HCT116 (cell line): ENCODE measurements around the gene ATF6B. TPM values are rescaled to one million over a fixed set of nuclear protein-coding genes. Genes with fewer than 3 reads are reported as not detected.
"Not testable (repeated sequence)": the region's sequence is repeated elsewhere in the genome, so short reads cannot be mapped to it uniquely, and the experiment has no call there.

ENCODE experiments used
- ATAC-seq: fragments of 200-7000 bp; cut with Tn5 transposase; 2 replicates; pipeline ENCODE4 v1.9.1; 2020; ENCODE audit warnings: mild to moderate bottlenecking, moderate library complexity
- BruUV-seq: library from RNA; stranded (reverse); fragments of 400-500 nt; replicated peaks from 2 replicates; lab custom pipeline; 2021; lab: Mats Ljungman, UMichigan
- CTCF ChIA-PET: fragments of 300-600 bp; sonication (Branson Sonifier 250); formaldehyde crosslinking; loops from one replicate; lab custom pipeline; 2021; ENCODE audit warnings: antibody characterized with exemption; lab: Charles Lee
- POLR2A ChIA-PET: fragments of 300-600, 350-600 bp; sonication (Branson Sonifier 250); formaldehyde crosslinking; loops from one replicate; lab custom pipeline; 2021; ENCODE audit warnings: antibody characterized with exemption; lab: Charles Lee
- RAD21 ChIA-PET, 2 experiments: fragments of 300-600 bp; sonication (Branson Sonifier 250); formaldehyde crosslinking; loops; one replicate each; lab custom pipeline; 2023; ENCODE audit warnings: low total read pairs in 2 of 2; ENCODE audit not compliant: uncharacterized antibody in 2 of 2, unreplicated experiment in 2 of 2, low non-redundant PET in 1 of 2; lab: Charles Lee
- DNase-seq: peaks from one replicate; pipeline ENCODE4 v3.0.0-alpha.2; 2010; ENCODE audit warnings: low read depth, low spot score
- H2AFZ ChIP-seq: fragments of 200-600 bp; shearing (Covaris generic), sonication (generic); 2 replicates; pipeline ENCODE4 v1.6.1; 2017; ENCODE audit warnings: low read depth, mixed run types, mixed read lengths, antibody characterized with exemption, low read length; ENCODE audit not compliant: poor library complexity, severe bottlenecking
- H3K27ac ChIP-seq: 2 replicates; pipeline ENCODE4 v1.5.1; 2012; ENCODE audit warnings: low read depth, low read length
- H3K27me3 ChIP-seq: fragments of 200-600 bp; sonication (generic); 2 replicates; pipeline ENCODE4 v1.6.1; 2016; ENCODE audit warnings: mixed run types, low read length, mixed read lengths; ENCODE audit not compliant: insufficient read depth
- H3K36me3 ChIP-seq, 2 experiments: fragments of 200-500 bp in 1 of 2; fragments of 200-600 bp in 1 of 2; sonication (Bioruptor generic) in 1 of 2; sonication (generic) in 1 of 2; 2 replicates each; pipeline versions ENCODE4 v1.5.1 to v1.6.1; 2014 to 2016; ENCODE audit warnings: low read length in 2 of 2, inconsistent platforms in 1 of 2, mixed read lengths in 1 of 2, mixed run types in 1 of 2; ENCODE audit not compliant: insufficient read depth in 2 of 2, control insufficient read depth in 1 of 2
- H3K4me1 ChIP-seq, 2 experiments: fragments of 200-600 bp in 1 of 2; sonication (generic) in 1 of 2; 2 replicates each; pipeline versions ENCODE4 v1.5.1 to v1.6.1; 2012 to 2017; ENCODE audit warnings: low read length in 2 of 2, inconsistent platforms in 1 of 2, mild to moderate bottlenecking in 1 of 2, mixed read lengths in 1 of 2, mixed run types in 1 of 2, moderate library complexity in 1 of 2; ENCODE audit not compliant: insufficient read depth in 2 of 2, control insufficient read depth in 1 of 2
- H3K4me2 ChIP-seq: fragments of 200-600 bp; sonication (generic); 2 replicates; pipeline ENCODE4 v1.6.1; 2017; ENCODE audit warnings: mixed run types, low read length, mixed read lengths
- H3K4me3 ChIP-seq, 2 experiments: fragments of 200-600 bp in 1 of 2; sonication (generic) in 1 of 2; replicated peaks in 1 of 2; 2 replicates each; pipeline ENCODE4 v1.5.1; 2011 to 2016; ENCODE audit warnings: low read length in 2 of 2, control low read depth in 1 of 2, low read depth in 1 of 2, mild to moderate bottlenecking in 1 of 2, mixed read lengths in 1 of 2, mixed run types in 1 of 2
- H3K79me2 ChIP-seq: fragments of 200-600 bp; sonication (generic); 2 replicates; pipeline ENCODE4 v1.6.1; 2017; ENCODE audit warnings: mild to moderate bottlenecking, mixed run types, low read length, moderate library complexity, mixed read lengths; ENCODE audit not compliant: insufficient read depth
- H3K9ac ChIP-seq: fragments of 200-600 bp; sonication (generic); 2 replicates; pipeline ENCODE4 v1.6.1; 2016; ENCODE audit warnings: low read length, mixed read lengths
- H3K9me2 ChIP-seq: fragments of 200-600 bp; sonication (generic), shearing (Covaris generic); 2 replicates; pipeline ENCODE4 v1.6.1; 2017; ENCODE audit warnings: mixed run types, mild to moderate bottlenecking, moderate library complexity; ENCODE audit not compliant: insufficient read depth
- H3K9me3 ChIP-seq, 2 experiments: fragments of 200-500 bp in 1 of 2; fragments of 200-600 bp in 1 of 2; sonication (Bioruptor generic) in 1 of 2; sonication (generic) in 1 of 2; 2 replicates each; pipeline ENCODE4 v1.6.1; 2014 to 2017; ENCODE audit warnings: low read length in 2 of 2, mixed read lengths in 2 of 2, inconsistent platforms in 1 of 2, low read depth in 1 of 2, mild to moderate bottlenecking in 1 of 2, mixed run types in 1 of 2, moderate library complexity in 1 of 2; ENCODE audit not compliant: control insufficient read depth in 1 of 2, insufficient read depth in 1 of 2
- H4K20me1 ChIP-seq: fragments of 200-600 bp; sonication (generic), shearing (Covaris generic); 2 replicates; pipeline ENCODE4 v1.6.1; 2017; ENCODE audit warnings: mixed run types, mild to moderate bottlenecking, moderate library complexity; ENCODE audit not compliant: insufficient read depth
- SP1 ChIP-seq: IDR thresholded peaks from 2 replicates; pipeline ENCODE4 v1.6.1; 2012; ENCODE audit warnings: low read depth
- YY1 ChIP-seq: IDR thresholded peaks from 2 replicates; pipeline ENCODE4 v1.6.1; 2011; ENCODE audit warnings: low read length, low read depth, moderate library complexity, mild to moderate bottlenecking; ENCODE audit not compliant: insufficient replicate concordance; ENCODE audit errors: extremely low read depth
- intact Hi-C: fragments of 100-400 bp; cut with micrococcal nuclease; formaldehyde crosslinking; loops from 2 replicates; pipeline ENCODE4 v1.10.0; 2022
- total RNA-seq: library from RNA; stranded (reverse); gene quantifications from one replicate; pipeline ENCODE4 v1.2.1, GENCODE V29; 2021; ENCODE audit not compliant: unreplicated experiment

ATF6B gene
- total RNA-seq, 1 experiment from 2014 or later: 63.9 TPM

- ChIA-PET POLR2A (interaction anchor here (0.9 kb wide), 1 partner anchor 825 kb away, joined by 3 read pairs; no protein-coding TSS in a partner anchor), RAD21 (no interaction called here), CTCF (interaction anchor here (1.4 kb wide), 1 partner anchor 18 kb away, joined by 3 read pairs; the partner anchor contains the start of gene ATF6B)
- DNase-seq (no peak), ATAC-seq (no peak)
- Histone ChIP-seq H3K4me1 (no peaks in the 10 kb centered on the region), H3K36me3 (no peaks in the 10 kb centered on the region), H2AFZ (no peak overlapping the region), H3K4me3 (no peak overlapping the region), H4K20me1 (no peaks in the 10 kb centered on the region), H3K9me2 (no peaks in the 10 kb centered on the region), H3K9me3 (no peaks in the 10 kb centered on the region), H3K27ac (no peak overlapping the region), H3K9ac (no peak overlapping the region), H3K27me3 (no peaks in the 10 kb centered on the region), H3K4me2 (no peak overlapping the region), H3K79me2 (no peaks in the 10 kb centered on the region)
- BruUV-seq: no TSS peak
- intact Hi-C loops: no loop called here
- TF ChIP-seq YY1: no peak
- 0 out of 2 replicates have a peak, but pooled peaks have one; percentile 10 for TF ChIP-seq SP1
Measured at GRCh38 chr6:32146287-32146686, 18.2 kb upstream of the ATF6B start.

GRCh38 chr6:32144238-32144637 is 16.2 kb upstream of the ATF6B start:
- H3K4me1 ChIP-seq, H3K9me3 ChIP-seq, DNase-seq, H3K4me2 ChIP-seq, H2AFZ ChIP-seq, H3K4me3 ChIP-seq, H3K36me3 ChIP-seq, intact Hi-C loops, H3K27ac ChIP-seq, RAD21 ChIA-PET, ATAC-seq, H3K9me2 ChIP-seq, H3K27me3 ChIP-seq, H3K9ac ChIP-seq, CTCF ChIA-PET, BruUV-seq, H3K79me2 ChIP-seq, H4K20me1 ChIP-seq: not testable (repeated sequence)
- POLR2A ChIA-PET: interaction anchor here (0.6 to 1.1 kb wide), 3 partner anchors 9 to 33 kb away, joined by 3 to 4 read pairs (median 3); partner anchors contain the start of gene ATF6B
